Trophoblast cell (in vitro differentiated cells and primary cell): ENCODE results near the gene TEX53.

Source experiments
- DNase-seq, 2 donors: peaks; one replicate each; pipeline ENCODE4 v3.0.0-alpha.2; 2016
- H2AFZ ChIP-seq: 2 replicates; pipeline ENCODE4 v1.6.1; 2013; ENCODE audit warnings: low read length, moderate library complexity, mild to moderate bottlenecking; ENCODE audit not compliant: insufficient read depth, poor library complexity
- H2AK5ac ChIP-seq: 2 replicates; pipeline ENCODE4 v1.6.1; 2013; ENCODE audit warnings: mild to moderate bottlenecking, low read length
- H2BK120ac ChIP-seq: 2 replicates; pipeline ENCODE4 v1.6.1; 2013; ENCODE audit warnings: low read length, mild to moderate bottlenecking, moderate library complexity; ENCODE audit not compliant: insufficient read depth, poor library complexity
- H2BK12ac ChIP-seq: 2 replicates; pipeline ENCODE4 v1.6.1; 2013; ENCODE audit warnings: mild to moderate bottlenecking, low read length, moderate library complexity
- H2BK5ac ChIP-seq: 2 replicates; pipeline ENCODE4 v1.6.1; 2013; ENCODE audit warnings: low read length, low read depth, moderate library complexity, mild to moderate bottlenecking; ENCODE audit not compliant: poor library complexity
- H3K14ac ChIP-seq: 2 replicates; pipeline ENCODE4 v1.6.1; 2013; ENCODE audit warnings: mild to moderate bottlenecking, low read length
- H3K18ac ChIP-seq: 2 replicates; pipeline ENCODE4 v1.6.1; 2013; ENCODE audit warnings: mild to moderate bottlenecking, low read length
- H3K23ac ChIP-seq: 2 replicates; pipeline ENCODE4 v1.6.1; 2013; ENCODE audit warnings: low read length
- H3K27ac ChIP-seq: 2 replicates; pipeline ENCODE4 v1.5.1; 2013; ENCODE audit warnings: low read depth, mild to moderate bottlenecking, inconsistent platforms, low read length, moderate library complexity
- H3K27me3 ChIP-seq: 2 replicates; pipeline ENCODE4 v1.6.1; 2013; ENCODE audit warnings: inconsistent platforms, mild to moderate bottlenecking, low read length, moderate library complexity; ENCODE audit not compliant: insufficient read depth
- H3K36me3 ChIP-seq, 2 experiments: 1 replicate in 1 of 2; 2 replicates in 1 of 2; pipeline ENCODE4 v1.6.1; 2013; ENCODE audit warnings: low read length in 2 of 2, mild to moderate bottlenecking in 2 of 2, moderate library complexity in 1 of 2; ENCODE audit not compliant: insufficient read depth in 2 of 2, control insufficient read depth in 1 of 2
- H3K4ac ChIP-seq: 2 replicates; pipeline ENCODE4 v1.6.1; 2013; ENCODE audit warnings: low read depth, mild to moderate bottlenecking, low read length, moderate library complexity
- H3K4me1 ChIP-seq, 2 experiments: 1 replicate in 1 of 2; 2 replicates in 1 of 2; pipeline ENCODE4 v1.6.1; 2013; ENCODE audit warnings: low read length in 2 of 2, mild to moderate bottlenecking in 2 of 2, moderate library complexity in 1 of 2; ENCODE audit not compliant: insufficient read depth in 2 of 2, control insufficient read depth in 1 of 2
- H3K4me2 ChIP-seq: 2 replicates; pipeline ENCODE4 v1.6.1; 2013; ENCODE audit warnings: inconsistent platforms, mild to moderate bottlenecking, low read length, moderate library complexity
- H3K4me3 ChIP-seq: 2 replicates; pipeline ENCODE4 v1.5.1; 2013; ENCODE audit warnings: mild to moderate bottlenecking, low read depth, low read length, inconsistent platforms
- H3K79me1 ChIP-seq: one replicate; pipeline ENCODE4 v1.6.1; 2013; ENCODE audit warnings: low read length
- H3K79me2 ChIP-seq: 2 replicates; pipeline ENCODE4 v1.6.1; 2013; ENCODE audit warnings: low read length, mild to moderate bottlenecking; ENCODE audit not compliant: control insufficient read depth, insufficient read depth, poor library complexity
- H3K9ac ChIP-seq: 2 replicates; pipeline ENCODE4 v1.6.1; 2013; ENCODE audit warnings: mild to moderate bottlenecking, low read length
- H3K9me3 ChIP-seq: 2 replicates; pipeline ENCODE4 v1.6.1; 2013; ENCODE audit warnings: low read depth, mild to moderate bottlenecking, control low read depth, inconsistent platforms, low read length; ENCODE audit not compliant: insufficient read depth
- H4K12ac ChIP-seq: 2 replicates; pipeline ENCODE4 v1.6.1; 2013; ENCODE audit warnings: low read depth, mild to moderate bottlenecking, low read length, moderate library complexity
- H4K8ac ChIP-seq: 2 replicates; pipeline ENCODE4 v1.6.1; 2013; ENCODE audit warnings: low read depth, mild to moderate bottlenecking, low read length, moderate library complexity
- H4K91ac ChIP-seq: one replicate; pipeline ENCODE4 v1.6.1; 2013; ENCODE audit warnings: low read depth, mild to moderate bottlenecking, low read length, moderate library complexity
- WGBS: extraction: QIAGEN DNeasy Blood & Tissue Kit; methylation state at CpG from one replicate; pipeline ENCODE4 v1.1.7; 2013; ENCODE audit warnings: missing lambda C conversion rate; ENCODE audit not compliant: insufficient read length, insufficient coverage; ENCODE audit errors: extremely low coverage; 5-methylcytosine and 5-hydroxymethylcytosine counted together

The TEX53 gene

GRCh38 chr9:114696814-114697544 lies 39.4 kb upstream of the TEX53 start:
- no peak overlapping the region for H3K14ac ChIP-seq
- H2AK5ac ChIP-seq = no peak overlapping the region
- H2AFZ ChIP-seq = no peak overlapping the region

GRCh38 chr9:114695948-114696347 lies 38.3 kb upstream of the TEX53 start:
- no peak overlapping the region for H4K8ac ChIP-seq
- no peak overlapping the region for H3K4me3 ChIP-seq
- H2BK5ac ChIP-seq = no peak overlapping the region
- no peaks in the 10 kb centered on the region for H3K36me3 ChIP-seq
- no peak for DNase-seq
- H3K4me1 ChIP-seq = peaks cover 0 to 2% of the 10 kb centered on the region in 2 experiments
- H3K23ac ChIP-seq = no peak overlapping the region
- no peaks in the 10 kb centered on the region for H3K79me2 ChIP-seq
- H4K12ac ChIP-seq = no peak overlapping the region
- H3K9me3 ChIP-seq = peaks cover 3% of the 10 kb centered on the region
- no peak overlapping the region for H3K9ac ChIP-seq
- no peak overlapping the region for H4K91ac ChIP-seq
- H3K27ac ChIP-seq = no peak overlapping the region
- no peak overlapping the region for H3K4ac ChIP-seq
- H3K79me1 ChIP-seq = peaks cover 2% of the 10 kb centered on the region
- H3K4me2 ChIP-seq = no peak overlapping the region
- no peak overlapping the region for H2AFZ ChIP-seq
- no peak overlapping the region for H2AK5ac ChIP-seq
- peaks cover 2% of the 10 kb centered on the region for H3K27me3 ChIP-seq
- no peak overlapping the region for H2BK120ac ChIP-seq
- no peak overlapping the region for H3K18ac ChIP-seq
- no peak overlapping the region for H3K14ac ChIP-seq
- no peak overlapping the region for H2BK12ac ChIP-seq
- no CpG with 5 or more reads among the region's 2 CpGs for WGBS

More at GRCh38 chr9:114696814-114697544, 39.4 kb upstream of the TEX53 start:
- Histone ChIP-seq H3K27ac (no peak overlapping the region), H3K18ac (no peak overlapping the region), H3K79me1 (peaks cover 2% of the 10 kb centered on the region), H3K23ac (no peak overlapping the region), H2BK12ac (no peak overlapping the region), H3K27me3 (peaks cover 2% of the 10 kb centered on the region), H4K8ac (no peak overlapping the region), H3K9me3 (peaks cover 3% of the 10 kb centered on the region), H4K91ac (no peak overlapping the region), H3K4me1 (no peaks in the 10 kb centered on the region), H2BK120ac (no peak overlapping the region), H4K12ac (no peak overlapping the region), H3K4me3 (no peak overlapping the region), H3K9ac (no peak overlapping the region), H3K4me2 (no peak overlapping the region), H3K4ac (no peak overlapping the region), H2BK5ac (no peak overlapping the region), H3K36me3 (no peaks in the 10 kb centered on the region), H3K79me2 (no peaks in the 10 kb centered on the region)
- no peak for DNase-seq
- no CpG with 5 or more reads among the region's 7 CpGs for WGBS

- no peak for DNase-seq
- no peaks in the 10 kb centered on the region for H3K79me2 ChIP-seq
- no peak overlapping the region for H3K4me2 ChIP-seq
- H2BK12ac ChIP-seq = no peak overlapping the region
- H3K36me3 ChIP-seq = no peaks in the 10 kb centered on the region
- H3K9me3 ChIP-seq = peaks cover 2% of the 10 kb centered on the region
- no peak overlapping the region for H4K12ac ChIP-seq
- no peak overlapping the region for H2AFZ ChIP-seq
- H2BK5ac ChIP-seq = no peak overlapping the region
- H3K9ac ChIP-seq = no peak overlapping the region
- no peak overlapping the region for H4K91ac ChIP-seq
- H3K27ac ChIP-seq = no peak overlapping the region
- H2BK120ac ChIP-seq = no peak overlapping the region
- no peak overlapping the region for H3K4ac ChIP-seq
- H3K27me3 ChIP-seq = peaks cover 2% of the 10 kb centered on the region
- H3K23ac ChIP-seq = no peak overlapping the region
- no peak overlapping the region for H2AK5ac ChIP-seq
- no peak overlapping the region for H4K8ac ChIP-seq
- no peak overlapping the region for H3K4me3 ChIP-seq
- H3K14ac ChIP-seq = no peak overlapping the region
- no CpG with 5 or more reads among the region's 6 CpGs for WGBS
- peaks cover 2% of the 10 kb centered on the region for H3K79me1 ChIP-seq
- peaks cover 0 to 2% of the 10 kb centered on the region in 2 experiments for H3K4me1 ChIP-seq
- no peak overlapping the region for H3K18ac ChIP-seq
Measured at GRCh38 chr9:114694719-114695269, 37.2 kb upstream of the TEX53 start.

- Histone ChIP-seq H3K27me3 (peaks cover 2% of the 10 kb centered on the region), H3K4me3 (no peak overlapping the region), H2BK120ac (no peak overlapping the region), H3K18ac (no peak overlapping the region), H4K12ac (no peak overlapping the region), H3K14ac (no peak overlapping the region), H2AFZ (no peak overlapping the region), H3K4ac (no peak overlapping the region), H2AK5ac (no peak overlapping the region), H3K23ac (no peak overlapping the region), H4K8ac (no peak overlapping the region), H3K36me3 (no peaks in the 10 kb centered on the region), H3K4me2 (no peak overlapping the region), H2BK12ac (no peak overlapping the region), H3K79me1 (peaks cover 2% of the 10 kb centered on the region), H4K91ac (no peak overlapping the region), H3K79me2 (no peaks in the 10 kb centered on the region), H2BK5ac (no peak overlapping the region), H3K4me1 (peaks cover 0 to 2% of the 10 kb centered on the region in 2 experiments), H3K9me3 (no peaks in the 10 kb centered on the region), H3K9ac (no peak overlapping the region), H3K27ac (no peak overlapping the region)
- DNase-seq = no peak
- no CpG with 5 or more reads among the region's 2 CpGs for WGBS
Measured at GRCh38 chr9:114694146-114694545, 36.5 kb upstream of the TEX53 start.
